OCI-LY7 (cell line): ENCODE measurements around the gene ZNF358. TPM values are rescaled to one million over a fixed set of nuclear protein-coding genes. Genes with fewer than 3 reads are reported as not detected.

Experiments used
- BruUV-seq: library from RNA; stranded (reverse); fragments of 400-500 nt; replicated peaks from 2 replicates; lab custom pipeline; 2021; lab: Mats Ljungman, UMichigan
- CTCF ChIA-PET: fragments of 300-600 bp; sonication (Branson Sonifier 250); formaldehyde crosslinking; loops from one replicate; lab custom pipeline; 2022; ENCODE audit warnings: antibody characterized with exemption; ENCODE audit not compliant: unreplicated experiment; lab: Charles Lee
- POLR2A ChIA-PET: fragments of 300-600 bp; sonication (Branson Sonifier 250); formaldehyde crosslinking; loops from one replicate; lab custom pipeline; 2022; ENCODE audit warnings: antibody characterized with exemption; lab: Charles Lee
- DNase-seq: peaks from one replicate; pipeline ENCODE4 v3.0.0-alpha.2; 2015; ENCODE audit warnings: low spot score
- H2AFZ ChIP-seq: fragments of 200-600 bp; sonication (generic), shearing (Covaris generic); 2 replicates; pipeline ENCODE4 v1.6.1; 2014; ENCODE audit warnings: mild to moderate bottlenecking, antibody characterized with exemption, low read length, moderate library complexity
- H3K27ac ChIP-seq: fragments of 200-600 bp; sonication (generic); 2 replicates; pipeline ENCODE4 v1.5.1; 2014; ENCODE audit warnings: mixed run types, low read depth, mild to moderate bottlenecking, moderate library complexity, low read length, inconsistent platforms; ENCODE audit not compliant: poor library complexity, severe bottlenecking
- H3K36me3 ChIP-seq: fragments of 200-600 bp; sonication (generic); 2 replicates; pipeline ENCODE4 v1.6.1; 2014; ENCODE audit warnings: mild to moderate bottlenecking, antibody characterized with exemption, low read length, moderate library complexity, mixed read lengths; ENCODE audit not compliant: insufficient read depth
- H3K4me1 ChIP-seq: fragments of 200-600 bp; sonication (generic); 2 replicates; pipeline ENCODE4 v1.5.1; 2014; ENCODE audit warnings: mild to moderate bottlenecking, low read length; ENCODE audit not compliant: insufficient read depth, poor library complexity, severe bottlenecking
- H3K4me2 ChIP-seq: fragments of 200-600 bp; sonication (generic); 2 replicates; pipeline ENCODE4 v1.6.1; 2014; ENCODE audit warnings: mild to moderate bottlenecking, low read length
- H3K4me3 ChIP-seq: fragments of 200-600 bp; sonication (generic); 2 replicates; pipeline ENCODE4 v1.5.1; 2014; ENCODE audit warnings: mild to moderate bottlenecking, low read depth, low read length; ENCODE audit not compliant: poor library complexity, severe bottlenecking
- H3K79me2 ChIP-seq: fragments of 200-600 bp; sonication (generic); 2 replicates; pipeline ENCODE4 v1.6.1; 2016; ENCODE audit warnings: low read depth, mild to moderate bottlenecking, low read length, moderate library complexity, mixed read lengths; ENCODE audit not compliant: insufficient read depth
- H3K9me2 ChIP-seq: fragments of 200-600 bp; sonication (generic); 2 replicates; pipeline ENCODE4 v1.6.1; 2016; ENCODE audit warnings: mild to moderate bottlenecking, low read length, mixed read lengths; ENCODE audit not compliant: insufficient read depth
- H3K9me3 ChIP-seq: fragments of 200-600 bp; sonication (generic); 2 replicates; pipeline ENCODE4 v1.6.1; 2014; ENCODE audit warnings: mild to moderate bottlenecking, mixed run types, low read length, mixed read lengths
- H4K20me1 ChIP-seq: fragments of 200-600 bp; sonication (generic); 2 replicates; pipeline ENCODE4 v1.6.1; 2014; ENCODE audit warnings: mild to moderate bottlenecking, antibody characterized with exemption, low read length, moderate library complexity, mixed read lengths; ENCODE audit not compliant: insufficient read depth
- CTCF ChIP-seq: fragments of 200-600 bp; sonication (generic); conservative IDR thresholded peaks from 2 replicates; pipeline ENCODE4 v1.5.1; 2014; ENCODE audit warnings: mild to moderate bottlenecking, antibody characterized with exemption, low read length, moderate library complexity, mixed read lengths
- EZH2phosphoT487 ChIP-seq: fragments of 200-600 bp; sonication (generic); IDR thresholded peaks from 2 replicates; pipeline ENCODE4 v1.6.1; 2018; ENCODE audit warnings: low read depth, borderline replicate concordance, mild to moderate bottlenecking, mixed run types, antibody characterized with exemption, low read length, moderate library complexity, mixed read lengths
- intact Hi-C: fragments of 100-400 bp; cut with micrococcal nuclease; formaldehyde crosslinking; loops from one replicate; pipeline ENCODE4 v1.10.0; 2022; ENCODE audit not compliant: unreplicated experiment
- total RNA-seq, 2 experiments: library from RNA; depleted of rRNA in 1 of 2; stranded (reverse); fragments of >200 nt in 1 of 2; shearing (Covaris generic) in 1 of 2; gene quantifications; 2 replicates each; pipeline ENCODE4 v1.2.3, GENCODE V29; 2014 to 2022

Gene ZNF358
- total RNA-seq, 2 experiments from 2014 or later, result not detected

- POLR2A ChIA-PET, result no interaction called here
- no TSS peak for BruUV-seq
Observed at GRCh38 chr19:7526059-7526929, 10.4 kb downstream of the ZNF358 start.

GRCh38 chr19:7527516-7528191, 11.8 kb downstream of the ZNF358 start:
- intact Hi-C loops, result no loop called here
- no peaks in the 10 kb centered on the region for H4K20me1 ChIP-seq
- no peak for DNase-seq
- H3K9me3 ChIP-seq, result no peaks in the 10 kb centered on the region
- TF ChIP-seq EZH2phosphoT487 (no peak), CTCF (no peak)
- BruUV-seq, result no TSS peak
- CTCF ChIA-PET, result no interaction called here
- H2AFZ ChIP-seq, result no peak overlapping the region
- H3K27ac ChIP-seq, result no peak overlapping the region
- H3K4me2 ChIP-seq, result no peak overlapping the region
- POLR2A ChIA-PET, result interaction anchor here (0.5 kb wide), 1 partner anchor 77 kb away, joined by 3 read pairs; no protein-coding TSS in a partner anchor
- peaks cover 7% of the 10 kb centered on the region for H3K4me1 ChIP-seq
- 0 out of 2 replicates have a peak, but pooled peaks cover 10% of the 10 kb centered on the region for H3K36me3 ChIP-seq
- no peaks in the 10 kb centered on the region for H3K9me2 ChIP-seq
- H3K79me2 ChIP-seq, result no peaks in the 10 kb centered on the region
- no peak overlapping the region for H3K4me3 ChIP-seq

More at GRCh38 chr19:7526059-7526929, 10.4 kb downstream of the ZNF358 start:
- 0 out of 2 replicates have a peak, but pooled peaks cover 10% of the 10 kb centered on the region for H3K36me3 ChIP-seq
- H3K4me3 ChIP-seq, result no peak overlapping the region
- DNase-seq, result no peak
- no peaks in the 10 kb centered on the region for H3K79me2 ChIP-seq
- H4K20me1 ChIP-seq, result no peaks in the 10 kb centered on the region
- H3K27ac ChIP-seq, result no peak overlapping the region
- H2AFZ ChIP-seq, result no peak overlapping the region
- intact Hi-C loops, result no loop called here
- TF ChIP-seq CTCF (no peak), EZH2phosphoT487 (no peak)
- CTCF ChIA-PET, result no interaction called here
- H3K9me2 ChIP-seq, result no peaks in the 10 kb centered on the region
- H3K4me1 ChIP-seq, result peaks cover 14% of the 10 kb centered on the region
- no peak overlapping the region for H3K4me2 ChIP-seq
- H3K9me3 ChIP-seq, result no peaks in the 10 kb centered on the region
